ENCODE measurements around the gene IZUMO4.

GRCh38 chr19:2103045-2103707 lies 6.5 kb downstream of the IZUMO4 start:
- TF ChIP-seq CTCF (IDR thresholded peaks at IDR 0.05; ENCODE audit: poor library complexity) (no peak), EZH2 (IDR thresholded peaks at IDR 0.05; ENCODE audit: borderline replicate concordance) (no peak), EZH2phosphoT487 (IDR thresholded peaks at IDR 0.05; ENCODE audit: low read depth, severe bottlenecking, unreplicated experiment) (no peak)
